Keratinocyte (primary cell): ENCODE data around the gene S100A5.

Experiments
- CTCF ChIP-seq, 3 experiments: IDR thresholded peaks in 1 of 3; conservative IDR thresholded peaks in 1 of 3; optimal IDR thresholded peaks in 1 of 3; 2 replicates in 2 of 3; 3 replicates in 1 of 3; pipeline versions ENCODE3 to v1.5.1; 2011; ENCODE audit warnings: low read length in 3 of 3, mild to moderate bottlenecking in 3 of 3, moderate library complexity in 2 of 3, control low read depth in 1 of 3, inconsistent platforms in 1 of 3; ENCODE audit not compliant: insufficient read depth in 2 of 3; ENCODE audit errors: extremely low read depth in 1 of 3
- EZH2 ChIP-seq: IDR thresholded peaks from one replicate; pipeline ENCODE4 v1.6.1; 2012; ENCODE audit warnings: inconsistent platforms, mild to moderate bottlenecking, low read length, moderate library complexity

GRCh38 chr1:153578936-153579335, 38.2 kb upstream of the S100A5 start:
- TF ChIP-seq EZH2 (no peak), CTCF (optimal IDR thresholded peaks at IDR 0.05 in 1 of 3, IDR thresholded peaks at IDR 0.05 in 1 of 3, conservative IDR thresholded peaks at IDR 0.05 in 1 of 3; ENCODE audit: extremely low read depth in 1 of 3, insufficient read depth in 2 of 3, low read length in 3 of 3) (no peak)
